H1 (cell line): ENCODE data around the gene FOXN1. TPM values are rescaled to one million over a fixed set of nuclear protein-coding genes. Genes with fewer than 3 reads are reported as not detected.

Source experiments
- CTCF ChIA-PET: fragments of 300-600 bp; sonication (Branson Sonifier 250); formaldehyde crosslinking; loops from one replicate; lab custom pipeline; 2021; ENCODE audit not compliant: partially characterized antibody; lab: Charles Lee
- POLR2A ChIA-PET: fragments of 300-600 bp; sonication (Branson Sonifier 250); formaldehyde crosslinking; loops from one replicate; lab custom pipeline; 2021; ENCODE audit warnings: inconsistent platforms; ENCODE audit not compliant: partially characterized antibody; lab: Charles Lee
- DNase-seq, 2 experiments: peaks; one replicate each; pipeline versions ENCODE4 v3.0.0 to v3.0.0-alpha.2; 2010 to 2022; ENCODE audit warnings: low spot score in 2 of 2, low read depth in 1 of 2, mixed read lengths in 1 of 2
- FAIRE-seq: peaks from 2 replicates; lab custom pipeline; 2011; peaks lifted over from hg19 to GRCh38; lab: Jason Lieb, UNC
- H2AFZ ChIP-seq: 2 replicates; pipeline ENCODE4 v1.8.1; 2012; ENCODE audit warnings: low read length, inconsistent platforms
- H2AK5ac ChIP-seq: 2 replicates; pipeline ENCODE4 v1.6.1; 2013; ENCODE audit warnings: low read depth, low read length
- H2BK120ac ChIP-seq: replicated peaks from 2 replicates; pipeline ENCODE3; 2013; ENCODE audit warnings: low read depth, low read length, inconsistent platforms
- H2BK12ac ChIP-seq: 2 replicates; pipeline ENCODE4 v1.6.1; 2013; ENCODE audit warnings: low read depth, low read length
- H2BK15ac ChIP-seq: 2 replicates; pipeline ENCODE4 v1.6.1; 2013; ENCODE audit warnings: low read length
- H2BK20ac ChIP-seq: 2 replicates; pipeline ENCODE4 v1.6.1; 2013; ENCODE audit warnings: low read length
- H2BK5ac ChIP-seq: 2 replicates; pipeline ENCODE4 v1.6.1; 2013; ENCODE audit warnings: low read depth, low read length
- H3K14ac ChIP-seq: 2 replicates; pipeline ENCODE4 v1.6.1; 2013; ENCODE audit warnings: inconsistent platforms; ENCODE audit not compliant: insufficient read length
- H3K18ac ChIP-seq: 2 replicates; pipeline ENCODE4 v1.6.1; 2013; ENCODE audit warnings: low read length; ENCODE audit errors: extremely low read depth
- H3K23ac ChIP-seq: 2 replicates; pipeline ENCODE4 v1.6.1; 2013; ENCODE audit warnings: inconsistent platforms; ENCODE audit not compliant: insufficient read length
- H3K23me2 ChIP-seq: 2 replicates; pipeline ENCODE4 v1.6.1; 2013; ENCODE audit warnings: low read depth, low read length
- H3K27ac ChIP-seq: 2 replicates; pipeline ENCODE4 v1.6.1; 2011; ENCODE audit warnings: low read depth, low read length, inconsistent platforms
- H3K27me3 ChIP-seq, 4 experiments: replicated peaks in 1 of 4; 1 replicate in 1 of 4; 2 replicates in 3 of 4; pipeline versions ENCODE4 v1.6.1 to v1.8.1; 2011 to 2013; ENCODE audit warnings: low read length in 3 of 4, mild to moderate bottlenecking in 3 of 4, inconsistent platforms in 2 of 4, mixed read lengths in 2 of 4, moderate library complexity in 1 of 4; ENCODE audit not compliant: control insufficient read depth in 3 of 4, insufficient read depth in 3 of 4; ENCODE audit errors: extremely low read depth in 1 of 4
- H3K36me3 ChIP-seq, 4 experiments: 2 replicates each; pipeline versions ENCODE4 v1.6.1 to v1.8.1; 2011 to 2013; ENCODE audit warnings: mild to moderate bottlenecking in 4 of 4, low read length in 3 of 4, moderate library complexity in 2 of 4, control low read depth in 1 of 4, inconsistent platforms in 1 of 4; ENCODE audit not compliant: insufficient read depth in 4 of 4, control insufficient read depth in 2 of 4
- H3K4ac ChIP-seq: replicated peaks from 2 replicates; pipeline ENCODE3; 2013; ENCODE audit warnings: low read length, low read depth, mixed read lengths, inconsistent platforms; ENCODE audit not compliant: insufficient read length
- H3K4me1 ChIP-seq, 4 experiments: replicated peaks in 1 of 4; 1 replicate in 1 of 4; 2 replicates in 3 of 4; pipeline versions ENCODE4 v1.6.1 to v1.8.1; 2011 to 2013; ENCODE audit warnings: low read length in 3 of 4, inconsistent platforms in 2 of 4, mixed read lengths in 1 of 4; ENCODE audit not compliant: insufficient read depth in 4 of 4, control insufficient read depth in 3 of 4
- H3K4me2 ChIP-seq, 2 experiments: 2 replicates each; pipeline versions ENCODE4 v1.6.1 to v1.8.1; 2011 to 2013; ENCODE audit warnings: low read depth in 2 of 2, low read length in 2 of 2, control low read depth in 1 of 2, inconsistent platforms in 1 of 2, mild to moderate bottlenecking in 1 of 2; ENCODE audit not compliant: insufficient read depth in 1 of 2
- H3K4me3 ChIP-seq, 4 experiments: fragments of 200-600, 300-600 bp in 1 of 4; sonication (generic), shearing (Covaris generic), sonication (Bioruptor Twin) in 1 of 4; 2 replicates each; pipeline versions ENCODE4 v1.5.1 to v1.8.1; 2011 to 2016; ENCODE audit warnings: low read length in 4 of 4, low read depth in 3 of 4, control low read depth in 2 of 4, inconsistent platforms in 2 of 4, mild to moderate bottlenecking in 2 of 4, mixed read lengths in 1 of 4, moderate library complexity in 1 of 4; ENCODE audit not compliant: insufficient read depth in 2 of 4; ENCODE audit errors: extremely low read depth in 1 of 4
- H3K56ac ChIP-seq: replicated peaks from 2 replicates; pipeline ENCODE3; 2013; ENCODE audit warnings: low read depth, mild to moderate bottlenecking, mixed read lengths, low read length, inconsistent platforms; ENCODE audit not compliant: insufficient read length
- H3K79me1 ChIP-seq: 2 replicates; pipeline ENCODE4 v1.6.1; 2013; ENCODE audit warnings: low read depth, low read length, control low read depth
- H3K79me2 ChIP-seq, 2 experiments: 2 replicates each; pipeline versions ENCODE4 v1.6.1 to v1.8.1; 2012 to 2013; ENCODE audit warnings: low read length in 2 of 2, mild to moderate bottlenecking in 2 of 2, inconsistent platforms in 1 of 2; ENCODE audit not compliant: insufficient read depth in 2 of 2, control insufficient read depth in 1 of 2
- H3K9ac ChIP-seq, 4 experiments: replicated peaks in 1 of 4; 1 replicate in 1 of 4; 2 replicates in 3 of 4; pipeline versions ENCODE4 v1.6.1 to v1.8.1; 2011 to 2013; ENCODE audit warnings: low read depth in 3 of 4, low read length in 3 of 4, control low read depth in 2 of 4, mild to moderate bottlenecking in 2 of 4, moderate library complexity in 2 of 4, inconsistent platforms in 1 of 4; ENCODE audit errors: extremely low read depth in 1 of 4
- H3K9me3 ChIP-seq, 2 experiments: 2 replicates each; pipeline versions ENCODE4 v1.6.1 to v1.8.1; 2012 to 2013; ENCODE audit warnings: mild to moderate bottlenecking in 2 of 2, moderate library complexity in 2 of 2, control low read depth in 1 of 2, inconsistent platforms in 1 of 2, low read depth in 1 of 2, low read length in 1 of 2, mixed read lengths in 1 of 2; ENCODE audit not compliant: insufficient read depth in 2 of 2
- H4K20me1 ChIP-seq, 2 experiments: replicated peaks in 1 of 2; 2 replicates each; pipeline versions ENCODE3 to v1.8.1; 2011 to 2013; ENCODE audit warnings: inconsistent platforms in 2 of 2, low read length in 2 of 2, mild to moderate bottlenecking in 1 of 2; ENCODE audit not compliant: insufficient read depth in 2 of 2, control insufficient read depth in 1 of 2
- H4K5ac ChIP-seq: 2 replicates; pipeline ENCODE4 v1.6.1; 2013; ENCODE audit warnings: low read length, low read depth, mixed read lengths, inconsistent platforms; ENCODE audit not compliant: insufficient read length
- H4K8ac ChIP-seq: 2 replicates; pipeline ENCODE4 v1.8.0; 2013; ENCODE audit warnings: mild to moderate bottlenecking, moderate library complexity, low read length, inconsistent platforms; ENCODE audit not compliant: insufficient read depth; ENCODE audit errors: extremely low read depth
- H4K91ac ChIP-seq: replicated peaks from 2 replicates; pipeline ENCODE3; 2013; ENCODE audit warnings: low read length, mixed read lengths, inconsistent platforms; ENCODE audit not compliant: insufficient read length
- CTCF ChIP-seq, 3 experiments: IDR thresholded peaks; 1 replicate in 2 of 3; 2 replicates in 1 of 3; pipeline versions ENCODE4 v1.5.1 to v1.6.1; 2011; ENCODE audit warnings: low read length in 3 of 3, mild to moderate bottlenecking in 3 of 3, inconsistent platforms in 2 of 3, low read depth in 1 of 3, moderate library complexity in 1 of 3; ENCODE audit not compliant: insufficient read depth in 1 of 3; ENCODE audit errors: control extremely low read depth in 1 of 3
- FOSL1 ChIP-seq: IDR thresholded peaks from 2 replicates; pipeline ENCODE4 v1.6.1; 2011; ENCODE audit warnings: mild to moderate bottlenecking, low read depth, low read length, moderate library complexity; ENCODE audit not compliant: insufficient read depth
- SIRT6 ChIP-seq: IDR thresholded peaks from one replicate; pipeline ENCODE4 v1.7.1; 2012; ENCODE audit warnings: low read length, inconsistent platforms
- SUZ12 ChIP-seq: fragments of 200-600 bp; sonication (generic); IDR thresholded peaks from 2 replicates; pipeline ENCODE4 v1.6.1; 2012; ENCODE audit warnings: mild to moderate bottlenecking, inconsistent platforms, low read length, moderate library complexity, mixed read lengths
- TAF7 ChIP-seq: optimal IDR thresholded peaks from 2 replicates; pipeline ENCODE3; 2011; ENCODE audit warnings: low read depth, mild to moderate bottlenecking, inconsistent platforms, low read length, moderate library complexity, borderline replicate concordance
- TEAD4 ChIP-seq: IDR thresholded peaks from 2 replicates; pipeline ENCODE4 v1.6.1; 2012; ENCODE audit warnings: low read depth, low read length, inconsistent platforms, mixed read lengths
- WGBS, 2 experiments: shearing (Covaris generic) in 1 of 2; methylation state at CpG; one replicate each; pipeline versions ENCODE4 v1.1.6 to v1.1.7; 2013 to 2015; ENCODE audit warnings: low lambda C conversion rate in 2 of 2, mixed read lengths in 2 of 2, inconsistent platforms in 1 of 2, low coverage in 1 of 2, missing lambda C conversion rate in 1 of 2; ENCODE audit not compliant: insufficient replicate concordance in 2 of 2, insufficient coverage in 1 of 2, insufficient read length in 1 of 2; ENCODE audit errors: extremely low coverage in 1 of 2, missing lambda C conversion rate in 1 of 2; 5-methylcytosine and 5-hydroxymethylcytosine counted together
- polyA plus RNA-seq, 7 experiments: library from polyadenylated mRNA; depleted of rRNA in 3 of 7; stranded (reverse) in 5 of 7; unstranded in 2 of 7; fragments of >200 nt in 5 of 7; fragments of 200-250 nt in 2 of 7; gene quantifications; 1 replicate in 5 of 7; 2 replicates in 1 of 7; 4 replicates in 1 of 7; pipeline versions ENCODE4 v1.2.1 to v1.2.3, GENCODE V29; 2011 to 2013; ENCODE audit warnings: missing spikeins in 2 of 7, mixed read lengths in 2 of 7
- total RNA-seq: library from RNA; stranded (reverse); fragmentation: NEBNext Ultra II Directional; extraction: Animal tissue kit (Norgen Biotek cat#: 25700); gene quantifications from 2 replicates; pipeline ENCODE4 v1.2.1, GENCODE V29; 2021

Gene FOXN1
- total and polyA plus RNA-seq, 2 of the 8 experiments (the other 6 are each of a cell fraction or from before 2014, with no cell fraction given), result not detected

DNA sequence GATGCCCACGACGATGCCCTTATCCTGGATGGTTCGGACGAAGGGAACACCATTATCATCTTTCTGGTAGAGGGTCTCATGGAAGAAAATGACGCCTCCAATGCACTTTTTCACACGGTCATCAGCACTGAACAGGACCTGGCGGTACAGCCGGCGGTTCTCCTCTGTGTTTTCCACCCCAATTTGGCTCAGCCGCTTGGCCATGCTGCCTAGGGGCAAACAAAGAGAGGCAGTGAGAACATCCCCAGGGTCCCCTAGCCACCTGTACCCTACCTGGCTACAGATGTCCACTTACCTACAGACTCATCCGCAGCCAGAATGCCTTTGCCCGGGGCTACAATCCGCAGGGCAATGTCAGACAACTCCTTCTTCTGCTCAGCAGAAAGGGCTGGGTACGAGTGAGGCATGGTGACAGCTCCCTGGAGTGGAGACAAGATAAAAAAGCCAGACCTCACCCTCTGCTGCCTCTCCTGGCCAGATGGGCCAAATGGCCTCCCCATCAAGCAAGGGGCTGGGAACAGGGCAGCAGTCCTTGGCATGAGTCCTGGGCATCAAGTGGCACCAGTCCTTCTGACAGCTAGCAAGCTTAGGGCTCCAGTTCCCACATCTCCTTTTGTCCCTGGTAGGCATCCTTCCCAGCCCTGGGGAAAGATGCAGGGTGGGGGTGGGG, 69.1 kb downstream of the FOXN1 start:
- CTCF ChIA-PET, result interaction anchor here (0.7 to 3.5 kb wide), 14 partner anchors 9 to 347 kb away, joined by 3 to 18 read pairs (median 3); partner anchors contain the start of genes BLTP2 and POLDIP2

More for the DNA sequence above, 69.1 kb downstream of the FOXN1 start:
- H4K20me1 ChIP-seq, result peaks cover 4 to 5% of the 10 kb centered on the region in 2 experiments
- no peak overlapping the region for H3K27ac ChIP-seq
- POLR2A ChIA-PET, result interaction anchor here (0.9 to 4.2 kb wide), 8 partner anchors 18 to 136 kb away, joined by 3 to 24 read pairs (median 6); partner anchors contain the start of genes BLTP2, PROCA1 and SPAG5
- H2AK5ac ChIP-seq, result no peak overlapping the region
- H3K9ac ChIP-seq, result no peak overlapping the region
- peak overlapping the region; percentile 54; the same call in 1 of the 2 replicates for H2BK15ac ChIP-seq
- no peak for FAIRE-seq
- H3K23me2 ChIP-seq, result peaks cover 6% of the 10 kb centered on the region
- no peak overlapping the region for H2BK5ac ChIP-seq
- no peak overlapping the region for H2BK120ac ChIP-seq
- no peak overlapping the region for H4K91ac ChIP-seq
- DNase-seq, result no peak
- no peak overlapping the region for H4K5ac ChIP-seq
- H3K56ac ChIP-seq, result no peak overlapping the region
- 94% methylated on average over 14 of the region's 14 CpGs; no CpG with 5 or more reads in 1 of the 2 experiments for WGBS, 2 experiments
- H3K4me2 ChIP-seq, result peak overlapping the region; percentile 58 to 59; a peak in 3 of 4 replicates
- H3K79me1 ChIP-seq, result no peaks in the 10 kb centered on the region
- peaks cover 16 to 28% (median 25%) of the 10 kb centered on the region in 4 experiments for H3K36me3 ChIP-seq
- H4K8ac ChIP-seq, result no peak overlapping the region; the same call in 1 of the 2 replicates
- no peak overlapping the region for H3K23ac ChIP-seq
- H2BK20ac ChIP-seq, result no peak overlapping the region
- peaks cover 0 to 8% (median 4%) of the 10 kb centered on the region in 4 experiments; a peak in 4 of 7 replicates for H3K27me3 ChIP-seq
- H3K4ac ChIP-seq, result no peak overlapping the region
- H2AFZ ChIP-seq, result no peak overlapping the region
- no peak overlapping the region; a peak in 1 of 8 replicates for H3K4me3 ChIP-seq
- no peak overlapping the region for H3K14ac ChIP-seq
- H3K4me1 ChIP-seq, result peaks cover 2 to 9% (median 6%) of the 10 kb centered on the region in 4 experiments; a peak in 6 of 7 replicates
- no peak overlapping the region for H3K18ac ChIP-seq
- TF ChIP-seq SUZ12 (no peak), TAF7 (no peak), TEAD4 (no peak), CTCF (IDR thresholded peaks at IDR 0.05; ENCODE audit: control extremely low read depth in 1 of 3, insufficient read depth in 1 of 3, low read depth in 1 of 3, low read length in 3 of 3) (peak in 2 of 3 experiments; percentile 32 to 38; a peak in 2 of 4 replicates), SIRT6 (no peak), FOSL1 (no peak)
- H2BK12ac ChIP-seq, result no peak overlapping the region
- no peaks in the 10 kb centered on the region for H3K9me3 ChIP-seq
- H3K79me2 ChIP-seq, result peaks cover 0 to 4% of the 10 kb centered on the region in 2 experiments; a peak in 1 of 4 replicates
